GM23338 (cell line): ENCODE results near the gene KICS2. TPM values are rescaled to one million over a fixed set of nuclear protein-coding genes. Genes with fewer than 3 reads are reported as not detected.

Experiments
- JUNB ChIP-seq: IDR thresholded peaks from one replicate; pipeline ENCODE4 v1.6.1; 2016; ENCODE audit warnings: antibody characterized with exemption; ENCODE audit not compliant: unreplicated experiment
- NANOG ChIP-seq: IDR thresholded peaks from 2 replicates; pipeline ENCODE4 v1.6.1; 2016; ENCODE audit warnings: antibody characterized with exemption, borderline replicate concordance
- polyA plus RNA-seq: library from polyadenylated mRNA; unstranded; fragments of >200 nt; fragmentation: Nextera tagmentation; extraction: Ambion mirVana; gene quantifications from 2 replicates; pipeline ENCODE4 v1.2.1, GENCODE V29; 2016
- total RNA-seq: library from RNA; depleted of rRNA; stranded (reverse); fragments of >200 nt; shearing (Covaris generic); gene quantifications from 2 replicates; pipeline ENCODE4 v1.2.3, GENCODE V29; 2014
- TF ChIP-seq, protein P1 (sequence below): fragments of 250-450 bp; sonication (Bioruptor Pico); IDR thresholded peaks from 2 replicates; pipeline ENCODE4 v1.5.0; 2020; ENCODE audit warnings: mild to moderate bottlenecking, moderate library complexity
- TF ChIP-seq, protein P2 (sequence below): IDR thresholded peaks from one replicate; pipeline ENCODE4 v1.6.1; 2018; ENCODE audit warnings: antibody characterized with exemption; ENCODE audit not compliant: unreplicated experiment
- TF ChIP-seq, protein P3 (sequence below): IDR thresholded peaks from 2 replicates; pipeline ENCODE4 v1.6.1; 2016; ENCODE audit warnings: antibody characterized with exemption

The KICS2 gene
- total and polyA plus RNA-seq, 2 experiments from 2014 or later: 7.6 to 10.5 TPM

DNA sequence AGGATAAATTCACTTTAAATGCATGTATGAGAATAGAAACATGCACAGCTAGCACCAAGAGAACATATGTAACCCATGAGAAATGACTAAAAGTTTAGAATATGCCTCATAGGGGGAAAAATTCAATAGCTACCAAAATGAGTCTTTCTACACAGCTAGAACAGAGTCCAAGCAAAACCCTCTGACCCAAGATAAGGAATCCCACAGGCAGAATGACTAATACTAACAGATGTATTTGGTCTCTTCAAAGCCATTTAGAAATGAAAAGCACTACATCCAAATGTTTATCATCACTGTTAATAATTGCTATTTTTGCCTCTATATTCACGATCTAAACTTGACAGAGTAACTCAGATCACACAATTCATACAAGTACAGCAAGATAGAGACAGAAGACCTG is 44.0 kb downstream of the KICS2 start (continued):
- TF ChIP-seq, protein P1, sequence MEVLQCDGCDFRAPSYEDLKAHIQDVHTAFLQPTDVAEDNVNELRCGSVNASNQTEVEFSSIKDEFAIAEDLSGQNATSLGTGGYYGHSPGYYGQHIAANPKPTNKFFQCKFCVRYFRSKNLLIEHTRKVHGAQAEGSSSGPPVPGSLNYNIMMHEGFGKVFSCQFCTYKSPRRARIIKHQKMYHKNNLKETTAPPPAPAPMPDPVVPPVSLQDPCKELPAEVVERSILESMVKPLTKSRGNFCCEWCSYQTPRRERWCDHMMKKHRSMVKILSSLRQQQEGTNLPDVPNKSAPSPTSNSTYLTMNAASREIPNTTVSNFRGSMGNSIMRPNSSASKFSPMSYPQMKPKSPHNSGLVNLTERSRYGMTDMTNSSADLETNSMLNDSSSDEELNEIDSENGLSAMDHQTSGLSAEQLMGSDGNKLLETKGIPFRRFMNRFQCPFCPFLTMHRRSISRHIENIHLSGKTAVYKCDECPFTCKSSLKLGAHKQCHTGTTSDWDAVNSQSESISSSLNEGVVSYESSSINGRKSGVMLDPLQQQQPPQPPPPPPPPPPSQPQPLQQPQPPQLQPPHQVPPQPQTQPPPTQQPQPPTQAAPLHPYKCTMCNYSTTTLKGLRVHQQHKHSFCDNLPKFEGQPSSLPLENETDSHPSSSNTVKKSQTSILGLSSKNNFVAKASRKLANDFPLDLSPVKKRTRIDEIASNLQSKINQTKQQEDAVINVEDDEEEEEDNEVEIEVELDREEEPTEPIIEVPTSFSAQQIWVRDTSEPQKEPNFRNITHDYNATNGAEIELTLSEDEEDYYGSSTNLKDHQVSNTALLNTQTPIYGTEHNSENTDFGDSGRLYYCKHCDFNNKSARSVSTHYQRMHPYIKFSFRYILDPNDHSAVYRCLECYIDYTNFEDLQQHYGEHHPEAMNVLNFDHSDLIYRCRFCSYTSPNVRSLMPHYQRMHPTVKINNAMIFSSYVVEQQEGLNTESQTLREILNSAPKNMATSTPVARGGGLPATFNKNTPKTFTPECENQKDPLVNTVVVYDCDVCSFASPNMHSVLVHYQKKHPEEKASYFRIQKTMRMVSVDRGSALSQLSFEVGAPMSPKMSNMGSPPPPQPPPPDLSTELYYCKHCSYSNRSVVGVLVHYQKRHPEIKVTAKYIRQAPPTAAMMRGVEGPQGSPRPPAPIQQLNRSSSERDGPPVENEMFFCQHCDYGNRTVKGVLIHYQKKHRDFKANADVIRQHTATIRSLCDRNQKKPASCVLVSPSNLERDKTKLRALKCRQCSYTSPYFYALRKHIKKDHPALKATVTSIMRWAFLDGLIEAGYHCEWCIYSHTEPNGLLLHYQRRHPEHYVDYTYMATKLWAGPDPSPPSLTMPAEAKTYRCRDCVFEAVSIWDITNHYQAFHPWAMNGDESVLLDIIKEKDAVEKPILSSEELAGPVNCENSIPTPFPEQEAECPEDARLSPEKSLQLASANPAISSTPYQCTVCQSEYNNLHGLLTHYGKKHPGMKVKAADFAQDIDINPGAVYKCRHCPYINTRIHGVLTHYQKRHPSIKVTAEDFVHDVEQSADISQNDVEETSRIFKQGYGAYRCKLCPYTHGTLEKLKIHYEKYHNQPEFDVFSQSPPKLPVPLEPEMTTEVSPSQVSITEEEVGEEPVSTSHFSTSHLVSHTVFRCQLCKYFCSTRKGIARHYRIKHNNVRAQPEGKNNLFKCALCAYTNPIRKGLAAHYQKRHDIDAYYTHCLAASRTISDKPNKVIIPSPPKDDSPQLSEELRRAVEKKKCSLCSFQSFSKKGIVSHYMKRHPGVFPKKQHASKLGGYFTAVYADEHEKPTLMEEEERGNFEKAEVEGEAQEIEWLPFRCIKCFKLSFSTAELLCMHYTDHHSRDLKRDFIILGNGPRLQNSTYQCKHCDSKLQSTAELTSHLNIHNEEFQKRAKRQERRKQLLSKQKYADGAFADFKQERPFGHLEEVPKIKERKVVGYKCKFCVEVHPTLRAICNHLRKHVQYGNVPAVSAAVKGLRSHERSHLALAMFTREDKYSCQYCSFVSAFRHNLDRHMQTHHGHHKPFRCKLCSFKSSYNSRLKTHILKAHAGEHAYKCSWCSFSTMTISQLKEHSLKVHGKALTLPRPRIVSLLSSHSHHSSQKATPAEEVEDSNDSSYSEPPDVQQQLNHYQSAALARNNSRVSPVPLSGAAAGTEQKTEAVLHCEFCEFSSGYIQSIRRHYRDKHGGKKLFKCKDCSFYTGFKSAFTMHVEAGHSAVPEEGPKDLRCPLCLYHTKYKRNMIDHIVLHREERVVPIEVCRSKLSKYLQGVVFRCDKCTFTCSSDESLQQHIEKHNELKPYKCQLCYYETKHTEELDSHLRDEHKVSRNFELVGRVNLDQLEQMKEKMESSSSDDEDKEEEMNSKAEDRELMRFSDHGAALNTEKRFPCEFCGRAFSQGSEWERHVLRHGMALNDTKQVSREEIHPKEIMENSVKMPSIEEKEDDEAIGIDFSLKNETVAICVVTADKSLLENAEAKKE: no peak
- no peak for TF ChIP-seq JUNB
- TF ChIP-seq, protein P2, sequence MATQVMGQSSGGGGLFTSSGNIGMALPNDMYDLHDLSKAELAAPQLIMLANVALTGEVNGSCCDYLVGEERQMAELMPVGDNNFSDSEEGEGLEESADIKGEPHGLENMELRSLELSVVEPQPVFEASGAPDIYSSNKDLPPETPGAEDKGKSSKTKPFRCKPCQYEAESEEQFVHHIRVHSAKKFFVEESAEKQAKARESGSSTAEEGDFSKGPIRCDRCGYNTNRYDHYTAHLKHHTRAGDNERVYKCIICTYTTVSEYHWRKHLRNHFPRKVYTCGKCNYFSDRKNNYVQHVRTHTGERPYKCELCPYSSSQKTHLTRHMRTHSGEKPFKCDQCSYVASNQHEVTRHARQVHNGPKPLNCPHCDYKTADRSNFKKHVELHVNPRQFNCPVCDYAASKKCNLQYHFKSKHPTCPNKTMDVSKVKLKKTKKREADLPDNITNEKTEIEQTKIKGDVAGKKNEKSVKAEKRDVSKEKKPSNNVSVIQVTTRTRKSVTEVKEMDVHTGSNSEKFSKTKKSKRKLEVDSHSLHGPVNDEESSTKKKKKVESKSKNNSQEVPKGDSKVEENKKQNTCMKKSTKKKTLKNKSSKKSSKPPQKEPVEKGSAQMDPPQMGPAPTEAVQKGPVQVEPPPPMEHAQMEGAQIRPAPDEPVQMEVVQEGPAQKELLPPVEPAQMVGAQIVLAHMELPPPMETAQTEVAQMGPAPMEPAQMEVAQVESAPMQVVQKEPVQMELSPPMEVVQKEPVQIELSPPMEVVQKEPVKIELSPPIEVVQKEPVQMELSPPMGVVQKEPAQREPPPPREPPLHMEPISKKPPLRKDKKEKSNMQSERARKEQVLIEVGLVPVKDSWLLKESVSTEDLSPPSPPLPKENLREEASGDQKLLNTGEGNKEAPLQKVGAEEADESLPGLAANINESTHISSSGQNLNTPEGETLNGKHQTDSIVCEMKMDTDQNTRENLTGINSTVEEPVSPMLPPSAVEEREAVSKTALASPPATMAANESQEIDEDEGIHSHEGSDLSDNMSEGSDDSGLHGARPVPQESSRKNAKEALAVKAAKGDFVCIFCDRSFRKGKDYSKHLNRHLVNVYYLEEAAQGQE: no peak
- TF ChIP-seq, protein P3, sequence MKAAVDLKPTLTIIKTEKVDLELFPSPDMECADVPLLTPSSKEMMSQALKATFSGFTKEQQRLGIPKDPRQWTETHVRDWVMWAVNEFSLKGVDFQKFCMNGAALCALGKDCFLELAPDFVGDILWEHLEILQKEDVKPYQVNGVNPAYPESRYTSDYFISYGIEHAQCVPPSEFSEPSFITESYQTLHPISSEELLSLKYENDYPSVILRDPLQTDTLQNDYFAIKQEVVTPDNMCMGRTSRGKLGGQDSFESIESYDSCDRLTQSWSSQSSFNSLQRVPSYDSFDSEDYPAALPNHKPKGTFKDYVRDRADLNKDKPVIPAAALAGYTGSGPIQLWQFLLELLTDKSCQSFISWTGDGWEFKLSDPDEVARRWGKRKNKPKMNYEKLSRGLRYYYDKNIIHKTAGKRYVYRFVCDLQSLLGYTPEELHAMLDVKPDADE: no peak
- TF ChIP-seq NANOG: no peak
